Neural progenitor cell (in vitro differentiated cells): ENCODE results near the gene LRFN2.

ENCODE experiments used
- EZH2phosphoT487 ChIP-seq: fragments of 200-600 bp; sonication (generic); IDR thresholded peaks from 2 replicates; pipeline ENCODE4 v1.6.1; 2017; ENCODE audit warnings: antibody characterized with exemption
- TF ChIP-seq, protein P1 (sequence below): fragments of 200-600 bp; sonication (generic); IDR thresholded peaks from 2 replicates; pipeline ENCODE4 v1.5.1; 2017; ENCODE audit warnings: antibody characterized with exemption, mild to moderate bottlenecking

DNA sequence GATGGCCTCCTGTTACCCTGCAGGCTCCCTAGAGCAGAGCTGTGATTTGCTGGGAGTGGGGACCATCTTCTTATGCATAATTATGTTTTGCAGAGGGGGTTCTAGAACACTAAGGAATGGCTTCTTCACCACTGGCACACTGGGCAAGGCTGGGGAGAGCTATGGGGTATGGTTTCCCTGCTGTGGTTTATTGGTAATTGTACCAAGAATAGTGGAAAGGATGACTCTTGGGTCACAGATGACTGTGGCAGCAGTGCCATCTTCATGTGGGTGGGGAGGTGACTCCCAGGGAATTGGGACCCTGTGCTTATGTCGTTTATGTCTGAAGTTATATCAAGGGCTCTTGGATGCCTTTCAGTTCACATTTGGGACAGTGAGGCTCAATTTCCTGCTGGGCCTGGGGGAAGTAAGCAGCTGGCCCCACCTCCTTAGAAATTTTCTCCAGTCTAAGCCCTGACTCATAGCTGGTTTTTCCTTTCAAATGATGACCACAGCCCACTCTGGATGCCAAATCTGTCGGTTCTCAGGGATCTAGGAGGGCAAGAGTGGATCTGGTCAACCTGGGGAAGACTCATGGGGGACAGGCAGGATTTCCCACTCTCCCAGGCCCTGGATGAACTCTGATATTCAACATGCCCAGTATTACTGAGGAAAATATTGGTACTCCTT, 230.8 kb downstream of the LRFN2 start:
- TF ChIP-seq, protein P1, sequence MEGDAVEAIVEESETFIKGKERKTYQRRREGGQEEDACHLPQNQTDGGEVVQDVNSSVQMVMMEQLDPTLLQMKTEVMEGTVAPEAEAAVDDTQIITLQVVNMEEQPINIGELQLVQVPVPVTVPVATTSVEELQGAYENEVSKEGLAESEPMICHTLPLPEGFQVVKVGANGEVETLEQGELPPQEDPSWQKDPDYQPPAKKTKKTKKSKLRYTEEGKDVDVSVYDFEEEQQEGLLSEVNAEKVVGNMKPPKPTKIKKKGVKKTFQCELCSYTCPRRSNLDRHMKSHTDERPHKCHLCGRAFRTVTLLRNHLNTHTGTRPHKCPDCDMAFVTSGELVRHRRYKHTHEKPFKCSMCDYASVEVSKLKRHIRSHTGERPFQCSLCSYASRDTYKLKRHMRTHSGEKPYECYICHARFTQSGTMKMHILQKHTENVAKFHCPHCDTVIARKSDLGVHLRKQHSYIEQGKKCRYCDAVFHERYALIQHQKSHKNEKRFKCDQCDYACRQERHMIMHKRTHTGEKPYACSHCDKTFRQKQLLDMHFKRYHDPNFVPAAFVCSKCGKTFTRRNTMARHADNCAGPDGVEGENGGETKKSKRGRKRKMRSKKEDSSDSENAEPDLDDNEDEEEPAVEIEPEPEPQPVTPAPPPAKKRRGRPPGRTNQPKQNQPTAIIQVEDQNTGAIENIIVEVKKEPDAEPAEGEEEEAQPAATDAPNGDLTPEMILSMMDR = no peak
- TF ChIP-seq EZH2phosphoT487 = no peak
